Endothelial cell of umbilical vein (primary cell): ENCODE results near the gene BASP1. TPM values are rescaled to one million over a fixed set of nuclear protein-coding genes. Genes with fewer than 3 reads are reported as not detected.

Source experiments
- BruUV-seq: library from RNA; stranded (reverse); fragments of 400-500 nt; replicated peaks from 2 replicates; lab custom pipeline; 2021; lab: Mats Ljungman, UMichigan
- CTCF ChIA-PET: fragments of 300-600, 350-600 bp; sonication (Branson Sonifier 250); formaldehyde crosslinking; loops from one replicate; lab custom pipeline; 2021; ENCODE audit warnings: antibody characterized with exemption, inconsistent platforms; lab: Charles Lee
- POLR2A ChIA-PET: fragments of 300-600, 350-600 bp; sonication (Branson Sonifier 250); formaldehyde crosslinking; loops from one replicate; lab custom pipeline; 2021; ENCODE audit warnings: antibody characterized with exemption, inconsistent platforms; lab: Charles Lee
- DNase-seq: peaks from one replicate; pipeline ENCODE4 v3.0.0-alpha.2; 2011; ENCODE audit warnings: low read depth, low spot score
- FAIRE-seq: peaks from 2 replicates; lab custom pipeline; 2011; peaks lifted over from hg19 to GRCh38; lab: Jason Lieb, UNC
- H2AFZ ChIP-seq: 2 replicates; pipeline ENCODE4 v1.6.0; 2012; ENCODE audit warnings: low read depth, low read length, control low read depth, inconsistent platforms
- H3K27ac ChIP-seq: 2 replicates; pipeline ENCODE4 v1.5.1; 2011; ENCODE audit warnings: low read depth, mild to moderate bottlenecking, control low read depth, low read length, moderate library complexity; ENCODE audit not compliant: insufficient read depth
- H3K27me3 ChIP-seq, 2 experiments: 2 replicates each; pipeline versions ENCODE4 v1.6.0 to v1.6.1; 2011; ENCODE audit warnings: low read length in 2 of 2, mixed read lengths in 1 of 2; ENCODE audit not compliant: control insufficient read depth in 2 of 2, insufficient read depth in 2 of 2
- H3K36me3 ChIP-seq, 2 experiments: 2 replicates in 1 of 2; 3 replicates in 1 of 2; pipeline ENCODE4 v1.5.1; 2011; ENCODE audit warnings: low read length in 2 of 2, mild to moderate bottlenecking in 1 of 2, moderate library complexity in 1 of 2; ENCODE audit not compliant: control insufficient read depth in 2 of 2, insufficient read depth in 2 of 2; ENCODE audit errors: extremely low read depth in 1 of 2
- H3K4me1 ChIP-seq: 3 replicates; pipeline ENCODE4 v1.5.1; 2011; ENCODE audit warnings: mild to moderate bottlenecking, low read length; ENCODE audit not compliant: control insufficient read depth, insufficient read depth; ENCODE audit errors: extremely low read depth
- H3K4me2 ChIP-seq: 2 replicates; pipeline ENCODE4 v1.6.1; 2011; ENCODE audit warnings: low read length, control low read depth, mixed read lengths; ENCODE audit not compliant: insufficient read depth
- H3K4me3 ChIP-seq, 3 experiments: fragments of 200-600 bp in 1 of 3; sonication (generic), shearing (Covaris generic) in 1 of 3; replicated peaks in 1 of 3; 2 replicates each; pipeline ENCODE4 v1.5.1; 2011 to 2016; ENCODE audit warnings: control low read depth in 3 of 3, low read length in 3 of 3, mild to moderate bottlenecking in 2 of 3, inconsistent platforms in 1 of 3, low read depth in 1 of 3, moderate library complexity in 1 of 3; ENCODE audit not compliant: insufficient read depth in 1 of 3
- H3K79me2 ChIP-seq: 2 replicates; pipeline ENCODE4 v1.6.0; 2012; ENCODE audit warnings: low read length, inconsistent platforms; ENCODE audit not compliant: control insufficient read depth, insufficient read depth
- H3K9ac ChIP-seq: replicated peaks from 2 replicates; pipeline ENCODE3; 2011; ENCODE audit warnings: low read length, control low read depth; ENCODE audit not compliant: insufficient read depth; ENCODE audit errors: extremely low read depth
- H3K9me1 ChIP-seq: replicated peaks from 3 replicates; pipeline ENCODE4 v1.6.0; 2011; ENCODE audit warnings: mild to moderate bottlenecking, low read length; ENCODE audit not compliant: control insufficient read depth, insufficient read depth; ENCODE audit errors: extremely low read depth
- H3K9me3 ChIP-seq: replicated peaks from 2 replicates; pipeline ENCODE4 v1.5.1; 2012; ENCODE audit warnings: low read length, inconsistent platforms; ENCODE audit not compliant: control insufficient read depth, insufficient read depth
- H4K20me1 ChIP-seq: replicated peaks from 2 replicates; pipeline ENCODE3; 2011; ENCODE audit warnings: mild to moderate bottlenecking, low read length; ENCODE audit not compliant: control insufficient read depth, insufficient read depth; ENCODE audit errors: extremely low read depth
- CTCF ChIP-seq, 2 donors: IDR thresholded peaks; 1 replicate in 1 of 2; 2 replicates in 1 of 2; pipeline ENCODE4 v1.5.1; 2011; ENCODE audit warnings: low read length in 2 of 2, mild to moderate bottlenecking in 2 of 2, moderate library complexity in 2 of 2, control low read depth in 1 of 2, inconsistent platforms in 1 of 2, low read depth in 1 of 2; ENCODE audit not compliant: insufficient read depth in 1 of 2; ENCODE audit errors: extremely low read depth in 1 of 2
- EZH2 ChIP-seq: IDR thresholded peaks from 2 replicates; pipeline ENCODE4 v1.6.1; 2012; ENCODE audit warnings: borderline replicate concordance, low read depth, mild to moderate bottlenecking, moderate library complexity, low read length, inconsistent platforms; ENCODE audit not compliant: severe bottlenecking
- FOS ChIP-seq: IDR thresholded peaks from 2 replicates; pipeline ENCODE4 v1.6.1; 2011; ENCODE audit warnings: mild to moderate bottlenecking, low read length, moderate library complexity, borderline replicate concordance; ENCODE audit not compliant: insufficient read depth
- GATA2 ChIP-seq: IDR thresholded peaks from 2 replicates; pipeline ENCODE4 v1.7.0; 2011; ENCODE audit warnings: low read depth, mild to moderate bottlenecking, moderate library complexity, mixed read lengths, low read length; ENCODE audit not compliant: insufficient read length, insufficient read depth
- JUN ChIP-seq: IDR thresholded peaks from 2 replicates; pipeline ENCODE4 v1.6.1; 2011; ENCODE audit warnings: borderline replicate concordance, low read depth; ENCODE audit not compliant: insufficient read length, insufficient read depth
- MAX ChIP-seq: IDR thresholded peaks from 2 replicates; pipeline ENCODE4 v1.6.1; 2011; ENCODE audit not compliant: insufficient read depth, insufficient read length
- MYC ChIP-seq: IDR thresholded peaks from one replicate; pipeline ENCODE4 v1.6.1; 2011; ENCODE audit warnings: mild to moderate bottlenecking, low read depth, low read length
- POLR2A ChIP-seq: IDR thresholded peaks from 2 replicates; pipeline ENCODE4 v1.6.1; 2012; ENCODE audit warnings: low read depth, mild to moderate bottlenecking, control low read depth, low read length
- POLR2AphosphoS5 ChIP-seq: IDR thresholded peaks from 2 replicates; pipeline ENCODE4 v1.6.1; 2012; ENCODE audit warnings: low read depth, mild to moderate bottlenecking, control low read depth, low read length, moderate library complexity; ENCODE audit not compliant: insufficient read depth
- dilution Hi-C: fragments of 300-500 bp; cut with MboI; formaldehyde crosslinking; loops from one replicate; pipeline ENCODE4 v1.15.0; 2019; ENCODE audit warnings: low sequenced_read_pairs; ENCODE audit not compliant: extremely low pct_ligation_motif_present
- intact Hi-C: fragments of 100-400 bp; cut with micrococcal nuclease; formaldehyde crosslinking; loops from one replicate; pipeline ENCODE4 v1.10.0; 2022
- polyA plus RNA-seq, 4 experiments: library from polyadenylated mRNA; depleted of rRNA in 3 of 4; stranded (reverse) in 3 of 4; unstranded in 1 of 4; fragments of >200 nt; gene quantifications; 2 replicates each; pipeline versions ENCODE4 v1.2.1 to v1.2.3, GENCODE V29; 2011 to 2012; ENCODE audit warnings: missing spikeins in 1 of 4
- total RNA-seq: library from RNA; stranded (reverse); gene quantifications from 2 replicates; pipeline ENCODE4 v1.2.3, GENCODE V29; 2021

The BASP1 gene
- total and polyA plus RNA-seq, 2 donors (not counting 3 experiments of a cell fraction or from before 2014, with no cell fraction given) = 69.4 to 79.3 TPM

- intact Hi-C loops = no loop called here
These were observed 32.8 kb upstream of the BASP1 start for GRCh38 chr5:17184588-17184987.

More at GRCh38 chr5:17184588-17184987, 32.8 kb upstream of the BASP1 start:
- dilution Hi-C loops = loop anchor here (25.0 kb wide), 3 partner anchors 272 to 497 kb away; no protein-coding TSS in a partner anchor
- Histone ChIP-seq H3K79me2 (no peaks in the 10 kb centered on the region), H3K27me3 (no peaks in the 10 kb centered on the region), H2AFZ (no peak overlapping the region), H3K27ac (no peak overlapping the region), H3K9ac (no peak overlapping the region), H3K9me1 (no peaks in the 10 kb centered on the region), H3K36me3 (no peaks in the 10 kb centered on the region), H3K4me1 (peaks cover 16% of the 10 kb centered on the region), H3K4me2 (no peak overlapping the region), H4K20me1 (no peaks in the 10 kb centered on the region), H3K9me3 (no peaks in the 10 kb centered on the region), H3K4me3 (no peak overlapping the region)
- POLR2A ChIA-PET = no interaction called here
- CTCF ChIA-PET = interaction anchor here (0.9 to 1.4 kb wide), 3 partner anchors 35 to 251 kb away, joined by 3 to 7 read pairs (median 3); no protein-coding TSS in a partner anchor
- FAIRE-seq = no peak
- no peak for DNase-seq
- BruUV-seq = no TSS peak
- TF ChIP-seq POLR2A (no peak), GATA2 (no peak), MYC (no peak), FOS (no peak), JUN (no peak), POLR2AphosphoS5 (no peak), MAX (no peak), EZH2 (no peak), CTCF (IDR thresholded peaks at IDR 0.05; ENCODE audit: extremely low read depth in 1 of 2, insufficient read depth in 1 of 2, low read depth in 1 of 2, low read length in 2 of 2) (no peak)
